HG03469 (cell line): ENCODE results near the gene DUSP12.

Experiments used
- ATAC-seq: cut with Tn5 transposase; IDR thresholded peaks from one replicate; pipeline ENCODE4 v1.9.1; 2021; ENCODE audit warnings: mild to moderate bottlenecking, moderate library complexity, moderate number of reproducible peaks; ENCODE audit not compliant: unreplicated experiment

Gene DUSP12

DNA sequence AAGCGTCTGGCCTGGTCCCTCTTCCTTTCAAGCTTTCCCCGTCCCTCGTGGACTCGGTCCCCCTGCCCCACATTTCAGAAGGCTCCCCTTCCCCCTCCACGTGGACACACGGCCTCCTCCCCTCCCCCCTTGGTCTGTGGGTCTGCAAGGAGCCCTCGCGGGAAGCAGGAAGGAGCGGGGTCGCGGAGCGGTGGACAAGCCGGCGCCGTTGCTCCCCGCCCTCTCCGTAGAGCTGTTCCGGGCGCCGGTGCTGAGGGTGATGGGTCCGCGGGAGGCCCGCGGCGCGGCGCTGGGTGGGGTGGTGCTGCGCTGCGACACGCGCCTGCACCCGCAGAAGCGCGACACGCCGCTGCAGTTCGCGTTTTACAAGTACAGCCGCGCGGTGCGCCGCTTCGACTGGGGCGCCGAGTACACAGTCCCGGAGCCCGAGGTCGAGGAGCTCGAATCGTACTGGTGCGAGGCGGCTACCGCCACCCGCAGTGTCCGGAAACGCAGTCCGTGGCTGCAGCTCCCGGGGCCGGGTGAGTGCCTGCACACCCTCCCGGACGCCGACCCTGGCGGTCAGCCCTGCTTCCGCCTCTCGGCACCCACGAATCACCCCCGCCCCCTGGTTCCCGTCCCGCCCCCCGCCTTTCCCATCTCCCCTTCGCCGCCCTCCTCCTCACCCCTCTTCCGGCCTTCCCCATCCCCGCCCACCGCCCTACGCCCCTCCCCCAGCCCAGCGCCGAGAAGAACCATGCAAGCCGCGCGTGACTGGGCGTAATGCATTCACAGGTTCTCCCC, 22.9 kb upstream of the DUSP12 start:
- ATAC-seq: no peak

DNA sequence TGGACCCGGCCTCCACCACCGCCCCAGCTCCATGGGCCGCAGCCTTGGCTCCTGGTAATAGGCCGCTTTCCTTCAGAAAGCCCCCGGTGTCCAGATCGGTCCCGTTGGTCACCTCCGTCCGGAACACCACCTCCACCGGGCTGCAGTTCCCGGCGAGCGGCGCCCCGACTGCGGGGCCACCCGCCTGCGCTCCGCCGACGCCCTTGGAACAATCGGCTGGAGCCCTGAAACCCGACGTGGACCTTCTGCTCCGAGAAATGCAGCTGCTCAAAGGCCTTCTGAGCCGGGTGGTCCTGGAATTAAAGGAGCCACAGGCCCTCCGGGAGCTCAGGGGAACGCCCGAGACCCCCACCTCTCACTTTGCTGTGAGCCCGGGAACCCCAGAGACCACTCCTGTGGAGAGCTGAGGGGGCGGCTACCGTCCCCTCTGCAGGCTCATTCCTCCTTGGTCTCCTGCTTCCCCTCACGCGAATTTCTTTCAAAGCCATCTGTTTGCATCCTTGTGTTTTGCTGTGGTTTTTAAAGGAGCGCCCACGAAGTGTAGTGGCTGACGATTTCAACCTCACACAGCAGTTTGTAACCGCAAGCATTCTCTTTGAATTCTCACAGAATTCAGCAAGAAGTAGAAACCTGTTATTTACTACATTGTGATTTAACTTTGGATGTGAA, 22.2 kb upstream of the DUSP12 start:
- ATAC-seq: no peak

DNA sequence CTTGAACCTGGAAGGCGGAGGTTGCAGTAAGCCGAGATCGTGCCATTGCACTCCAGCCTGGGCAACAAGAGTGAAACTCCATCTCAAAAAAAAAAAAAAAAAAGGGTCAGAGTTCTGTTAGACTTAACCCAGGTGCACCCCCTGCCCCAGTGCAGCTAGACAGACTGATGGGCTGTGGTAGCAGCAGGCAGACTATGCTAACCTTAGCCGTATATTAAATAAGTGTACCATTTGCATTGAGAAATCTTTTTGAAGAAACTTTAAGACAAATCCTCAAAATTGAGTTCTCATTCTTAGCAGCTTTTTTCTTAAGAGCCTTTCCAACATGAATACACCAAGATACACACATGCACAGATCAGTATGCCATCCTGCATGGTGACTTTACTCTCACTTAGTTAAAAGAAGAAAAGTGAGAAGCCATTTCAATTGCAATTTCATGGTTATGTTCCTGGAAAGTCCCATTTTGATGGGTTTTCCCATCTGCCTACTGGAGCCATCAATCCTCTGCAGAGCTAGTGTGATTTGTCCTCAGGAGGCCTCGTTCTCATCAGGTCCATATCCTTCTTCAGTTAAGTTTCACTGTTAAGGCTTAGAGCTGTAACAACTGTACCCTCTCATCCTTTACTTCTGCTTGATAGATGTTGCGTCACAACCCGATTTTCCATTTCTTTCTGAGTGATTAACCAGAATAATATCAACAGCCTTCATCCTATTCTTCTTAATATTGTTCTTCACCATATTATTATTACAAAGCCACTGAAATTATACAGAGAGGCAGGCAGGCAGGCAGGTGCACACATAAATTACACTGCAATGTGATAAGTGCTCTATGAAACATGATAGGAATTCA, 21.0 kb upstream of the DUSP12 start:
- no peak for ATAC-seq

DNA sequence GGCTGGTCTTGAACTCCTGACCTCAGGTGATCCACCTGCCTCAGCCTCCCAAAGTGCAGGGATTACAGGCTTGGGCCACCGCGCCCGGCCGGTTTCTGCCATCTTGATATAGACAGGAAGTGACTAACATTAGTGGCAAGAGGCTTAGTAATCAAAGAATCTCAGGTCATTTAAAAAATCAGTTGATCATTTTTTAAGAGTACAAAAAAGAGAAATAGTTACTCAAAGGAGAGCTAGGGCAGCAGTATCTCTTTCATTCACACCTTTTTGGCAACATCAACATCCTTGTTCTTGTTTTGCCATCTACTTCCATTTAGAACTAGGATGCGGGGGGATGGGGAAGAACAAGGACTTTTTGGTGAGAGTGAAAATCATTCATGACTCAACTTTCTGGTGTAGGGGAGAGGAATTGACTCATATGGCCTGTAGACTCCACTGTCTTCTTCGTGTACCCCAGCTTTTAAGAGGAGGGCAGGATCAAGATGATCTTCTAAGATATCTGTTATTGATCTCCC, 19.5 kb upstream of the DUSP12 start:
- no peak for ATAC-seq

DNA sequence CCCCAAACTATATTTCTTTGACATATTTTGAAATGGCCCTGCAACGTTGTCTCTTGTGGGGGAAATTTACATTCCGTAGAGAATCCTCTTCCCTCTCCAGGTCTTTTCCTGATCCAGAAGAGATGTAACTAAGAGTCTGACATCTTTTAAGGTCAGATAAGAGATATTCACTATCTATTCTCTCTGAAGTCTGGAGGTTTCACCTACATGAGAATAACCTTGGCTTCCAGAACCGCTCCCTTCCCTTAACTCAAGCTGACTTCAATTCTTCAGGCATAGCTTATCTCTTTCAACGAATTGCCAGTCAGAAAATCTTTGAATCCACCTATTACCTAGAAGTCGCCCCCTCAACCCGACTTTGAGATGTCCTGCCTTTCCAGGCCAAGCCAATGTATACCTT, 18.3 kb upstream of the DUSP12 start:
- ATAC-seq: no peak

DNA sequence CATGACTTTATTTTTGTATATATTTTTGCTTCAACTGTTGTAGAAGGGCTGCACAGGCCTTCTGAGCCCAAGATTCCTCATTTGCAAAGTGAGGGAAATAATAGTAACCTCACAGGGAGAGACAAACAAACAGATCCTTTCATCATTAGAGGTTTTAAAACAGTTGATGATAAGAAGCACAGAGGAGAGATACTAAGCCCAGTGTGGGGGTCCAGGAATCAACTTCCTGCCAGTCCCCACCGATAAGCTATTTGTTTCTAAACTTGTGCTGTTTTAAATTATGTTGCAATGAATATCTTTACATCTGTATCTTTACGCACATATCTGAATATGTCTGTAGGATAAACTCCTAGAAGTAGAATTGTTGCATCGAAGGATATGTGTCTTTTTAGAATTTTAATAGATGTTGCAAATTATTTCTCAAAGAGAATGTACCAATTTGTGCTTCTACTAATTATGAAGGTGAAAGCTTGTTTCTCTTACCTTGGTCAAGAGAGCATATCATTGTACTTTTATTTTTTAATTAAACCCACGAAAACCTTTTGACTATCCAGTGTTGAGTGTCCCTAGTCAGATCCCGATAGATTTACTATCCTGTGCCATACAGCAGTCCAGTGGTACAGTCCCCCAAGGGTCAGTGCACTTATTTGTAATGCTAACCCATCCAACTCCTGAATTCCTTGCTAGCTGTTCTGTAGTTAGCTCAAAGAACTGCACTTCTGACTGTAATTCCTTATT, 17.4 kb upstream of the DUSP12 start:
- ATAC-seq: no peak

DNA sequence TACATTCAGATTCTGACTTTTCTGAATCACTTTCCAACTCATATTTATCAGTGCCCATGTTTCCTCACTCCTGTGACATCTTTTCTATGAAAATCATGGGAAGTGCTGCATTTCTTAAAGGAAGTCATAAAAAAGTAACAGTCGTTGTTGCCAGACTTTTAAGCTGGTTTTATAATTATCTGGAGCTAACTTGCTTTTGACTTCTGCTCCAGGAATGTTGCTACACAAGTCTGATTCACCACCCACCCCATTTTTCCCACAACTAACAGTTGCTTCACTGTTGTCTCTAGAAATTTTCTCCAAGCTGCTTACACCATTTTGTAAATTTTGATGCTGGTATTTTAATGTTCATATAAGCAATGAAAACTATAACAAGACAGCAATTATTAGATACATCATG, 16.1 kb upstream of the DUSP12 start:
- ATAC-seq: no peak

DNA sequence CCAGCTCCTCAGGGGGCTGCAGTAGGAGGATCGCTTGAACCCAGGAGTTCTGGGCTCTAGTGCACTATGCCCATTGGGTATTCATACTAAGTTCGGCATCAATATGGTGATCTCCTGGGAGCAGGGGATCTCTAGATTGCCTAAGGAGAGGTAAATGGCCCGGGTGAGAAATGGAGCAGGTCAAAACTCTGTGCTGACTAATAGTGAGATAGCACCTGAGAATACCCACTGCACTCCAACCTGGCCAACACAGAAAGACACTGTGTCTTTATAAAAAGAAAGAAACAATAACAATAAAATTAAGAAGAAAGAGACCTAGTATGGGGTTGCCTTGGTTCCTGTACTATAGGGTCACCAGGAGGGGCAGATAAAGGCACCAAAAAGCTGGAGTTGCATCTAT, 13.7 kb upstream of the DUSP12 start:
- ATAC-seq: no peak

DNA sequence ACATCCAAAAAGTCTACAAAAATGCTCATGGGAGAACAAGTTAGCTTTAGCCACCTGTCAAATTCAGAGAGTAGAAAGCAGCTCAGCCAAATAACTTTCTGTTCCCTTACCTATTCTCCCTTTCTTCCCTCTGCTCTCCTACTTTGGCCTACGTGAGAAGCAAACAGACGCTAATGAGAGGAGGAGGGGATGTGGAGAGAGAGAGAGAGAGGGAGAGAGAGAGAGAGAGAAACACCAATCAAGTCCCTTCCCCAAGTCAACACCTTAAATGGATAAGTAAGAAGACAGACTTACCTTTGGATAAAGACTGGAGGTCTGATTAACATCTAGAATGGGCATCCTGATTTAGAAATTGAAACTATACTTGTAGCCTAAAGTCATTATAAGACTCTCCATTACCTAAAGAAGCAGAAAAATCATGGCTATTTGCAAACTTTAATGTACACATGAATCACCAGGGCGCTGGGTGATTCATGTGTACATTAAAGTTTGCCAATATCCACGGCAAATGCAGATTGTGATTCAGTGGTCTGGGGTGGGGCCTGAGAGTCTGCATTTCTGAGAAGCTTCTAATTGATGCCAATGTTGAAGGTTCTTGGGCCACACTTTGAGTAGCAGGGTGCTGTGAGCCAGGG, 13.1 kb upstream of the DUSP12 start:
- ATAC-seq: no peak

DNA sequence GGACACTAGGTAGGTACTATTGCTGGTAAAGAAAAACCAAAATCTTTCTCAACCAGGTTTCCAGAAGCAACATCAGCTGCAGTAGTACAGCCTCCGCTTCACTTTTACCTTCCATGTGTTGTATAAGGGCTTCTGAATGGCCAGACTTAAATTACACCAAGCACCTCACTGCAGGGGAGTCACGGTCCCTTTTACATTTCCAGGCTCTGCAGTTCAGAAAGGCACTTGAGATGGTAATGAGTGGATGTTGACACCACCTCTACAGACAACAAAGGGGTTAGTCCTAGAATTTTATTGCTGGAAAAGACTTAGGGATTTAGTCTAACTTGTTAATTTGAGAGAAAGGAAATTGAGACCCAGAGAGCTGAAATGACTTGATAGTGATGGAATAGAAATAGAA, 12.0 kb upstream of the DUSP12 start:
- ATAC-seq: no peak

DNA sequence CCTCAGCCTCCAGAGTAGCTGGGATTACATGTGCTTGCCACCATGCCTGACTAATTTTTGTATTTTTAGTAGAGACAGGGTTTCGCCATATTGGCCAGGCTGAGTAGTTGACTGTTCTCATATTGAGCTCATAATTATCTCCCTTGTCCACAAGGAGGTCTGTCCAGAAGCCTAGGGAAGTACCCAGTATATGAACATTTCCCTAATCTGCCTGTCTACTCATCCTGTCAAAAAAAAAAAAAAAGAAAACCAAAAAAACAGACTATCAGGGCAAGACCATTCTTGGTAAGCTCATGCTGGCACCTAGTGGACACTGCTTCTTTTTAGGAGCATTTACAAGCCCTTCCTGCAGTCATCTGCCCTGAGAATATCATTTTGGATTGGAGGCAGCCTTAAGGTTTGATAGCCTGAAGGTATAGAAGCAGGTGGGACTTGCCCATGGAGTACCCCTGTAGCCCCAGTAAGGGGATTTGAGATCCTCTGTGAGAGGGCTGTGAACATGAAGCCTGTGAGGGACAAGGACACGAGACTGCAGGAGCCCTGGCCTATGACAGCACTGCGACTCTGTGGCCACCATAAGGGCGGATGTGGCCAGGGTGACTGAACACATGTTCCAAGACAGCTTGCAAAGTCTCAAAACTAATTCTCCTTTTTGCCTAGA, 10.8 kb upstream of the DUSP12 start:
- peak; percentile 39 for ATAC-seq

DNA sequence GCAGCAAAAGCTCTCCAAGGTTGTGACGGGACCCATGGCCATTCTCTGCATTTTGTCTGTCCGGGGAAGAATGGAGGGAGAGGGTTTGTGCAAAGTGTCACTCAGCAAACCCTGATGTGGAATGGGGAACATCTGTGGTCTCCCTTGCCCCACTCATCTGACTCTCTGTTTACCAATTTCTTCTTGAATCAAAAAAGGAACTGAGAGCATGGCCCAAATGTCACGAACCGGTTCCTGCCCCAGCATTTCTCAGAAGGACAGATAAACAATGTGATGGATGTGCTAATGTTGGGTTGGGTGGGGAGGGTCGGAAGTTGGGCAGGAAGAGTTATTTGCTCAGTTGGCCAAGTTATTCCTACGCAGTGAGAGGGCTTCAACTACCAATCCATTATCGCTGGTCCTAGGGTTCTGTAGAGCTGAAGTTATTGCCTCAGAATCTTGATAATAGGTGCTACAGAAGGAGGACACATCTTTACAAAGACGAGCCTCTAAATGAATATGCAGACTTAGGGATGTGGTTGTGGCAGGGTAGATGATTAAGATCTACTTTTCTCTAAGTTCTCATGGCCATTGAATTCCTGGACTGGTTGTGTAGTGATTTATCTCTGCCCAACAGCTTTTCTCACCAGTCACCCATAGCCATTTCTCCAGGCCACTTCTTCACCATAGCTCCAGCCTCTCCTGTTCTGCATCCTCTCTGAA, 9.6 kb upstream of the DUSP12 start:
- ATAC-seq: no peak

DNA sequence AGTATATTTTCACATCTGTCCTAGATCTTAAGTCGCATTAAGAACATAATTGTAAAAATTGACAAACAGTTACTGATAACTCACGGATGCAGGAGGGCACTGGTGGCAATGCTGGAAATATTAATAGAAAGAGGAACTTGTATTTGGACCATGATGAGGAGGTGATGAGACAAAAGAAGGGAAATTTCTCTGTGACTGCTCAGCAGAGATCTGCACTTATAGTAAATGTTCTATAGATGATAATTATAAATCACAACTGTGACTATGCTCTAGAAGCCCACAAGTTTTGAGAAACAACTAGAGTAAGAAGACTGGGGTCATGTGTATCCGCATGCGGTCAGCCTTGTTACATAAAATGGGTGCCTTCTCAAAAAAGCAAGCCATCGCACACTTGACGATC, 8.7 kb upstream of the DUSP12 start:
- ATAC-seq: no peak

DNA sequence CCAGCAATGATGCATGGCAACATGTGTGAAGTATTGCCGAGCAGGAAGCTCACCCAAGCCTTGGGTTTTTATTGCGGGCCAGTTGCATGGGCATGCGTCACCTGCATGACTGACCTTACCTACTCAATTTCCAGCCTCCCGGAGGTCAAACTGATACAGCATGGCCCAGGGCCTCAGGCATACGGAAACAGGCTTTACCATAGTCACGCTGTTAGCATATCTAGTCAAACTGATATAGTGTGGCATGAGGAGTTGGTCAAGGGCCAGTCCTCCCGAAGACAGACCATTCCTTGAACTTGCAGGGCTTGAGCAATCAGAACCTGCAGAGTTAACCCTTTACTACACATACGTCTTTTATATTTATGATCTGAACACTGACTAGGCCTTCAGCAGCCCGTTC, 6.4 kb upstream of the DUSP12 start:
- ATAC-seq: no peak

DNA sequence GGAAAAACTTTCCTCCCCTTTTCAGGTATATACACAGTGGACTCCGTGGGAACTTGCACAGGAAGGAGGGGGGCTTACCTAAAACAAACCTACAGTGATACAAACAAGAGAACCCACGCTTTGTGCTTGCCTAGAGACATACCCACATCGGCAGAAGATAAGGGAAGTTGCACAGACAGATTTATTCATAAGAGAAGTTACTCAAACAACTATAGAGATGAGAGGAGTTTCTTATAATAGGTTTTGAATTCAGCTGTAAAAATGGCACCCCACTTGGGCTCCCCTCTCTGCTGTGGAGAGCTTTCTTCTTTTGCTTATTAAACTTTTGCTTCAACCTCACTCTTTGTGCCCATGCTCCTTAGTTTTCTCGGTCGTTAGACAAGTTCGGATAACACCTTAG, 1.8 kb upstream of the DUSP12 start:
- no peak for ATAC-seq

DNA sequence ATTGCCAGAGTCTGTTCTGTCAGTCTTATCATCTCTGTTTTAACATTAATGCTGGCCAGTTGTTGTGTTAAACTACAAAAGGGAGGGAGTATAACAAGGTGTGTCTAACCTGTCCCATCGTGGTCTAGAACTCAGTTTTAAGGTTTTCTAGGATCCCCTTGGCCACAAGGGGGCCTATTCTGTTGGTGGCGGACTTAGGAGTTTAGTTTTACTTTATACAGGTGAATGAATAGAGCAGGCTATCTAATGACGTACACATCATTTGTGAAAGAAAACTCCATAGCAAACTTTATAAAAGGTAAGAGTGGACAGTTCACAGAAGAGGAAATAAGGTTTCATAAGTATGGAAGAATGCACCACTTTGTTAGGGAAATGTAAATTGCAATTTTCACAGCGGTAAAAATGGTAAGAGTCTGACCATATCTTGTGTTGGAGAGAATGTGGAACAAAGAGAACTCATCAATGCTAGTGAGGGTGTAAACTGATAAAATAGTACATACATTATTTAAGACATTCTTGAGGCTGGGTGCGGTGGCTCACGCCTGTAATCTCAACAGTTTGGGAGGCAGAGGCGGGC, 14.0 kb downstream of the DUSP12 start:
- ATAC-seq: no peak

DNA sequence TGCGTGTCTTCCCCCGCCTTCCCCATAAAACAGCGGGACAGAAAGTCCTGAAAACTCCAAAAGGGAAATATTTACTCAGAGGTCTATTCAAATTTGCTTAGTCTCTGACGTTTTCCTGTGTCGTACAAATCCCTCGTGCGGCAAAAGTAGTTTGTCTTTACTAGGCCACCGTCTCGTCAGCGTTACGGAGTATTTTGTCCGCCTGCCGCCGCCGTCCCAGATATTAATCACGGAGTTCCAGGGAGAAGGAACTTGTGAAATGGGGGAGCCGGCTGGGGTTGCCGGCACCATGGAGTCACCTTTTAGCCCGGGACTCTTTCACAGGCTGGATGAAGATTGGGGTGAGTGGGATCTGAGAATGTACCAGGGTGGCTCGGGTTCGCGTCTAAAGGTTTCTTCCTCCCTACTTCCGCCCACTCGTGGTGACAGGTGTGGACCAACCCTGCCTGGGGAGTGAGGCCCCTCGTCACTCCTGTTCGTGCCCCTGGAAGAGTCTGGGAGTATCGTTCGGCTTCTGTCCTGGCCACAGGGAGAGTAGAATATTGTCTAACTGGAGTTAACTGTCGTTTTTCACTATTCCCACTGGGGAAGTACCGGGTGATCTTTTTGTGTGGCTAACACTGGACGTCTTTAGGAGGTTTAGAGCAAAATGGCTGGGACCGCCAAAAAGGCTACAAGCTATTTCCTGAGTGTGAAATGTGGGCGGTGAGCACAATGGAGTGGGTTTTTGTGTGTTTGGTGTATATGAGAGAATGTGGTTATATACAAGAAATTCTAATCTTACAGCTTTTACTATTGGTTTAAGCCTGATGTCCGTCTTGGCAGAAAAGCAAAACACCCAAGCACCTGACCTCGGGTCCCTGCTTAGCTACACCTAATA, 16.8 kb downstream of the DUSP12 start, which contains the start of gene ATF6:
Gene ATF6, plus strand, starts transcription at position 219 of the 880 bp plus-strand sequence. Its CDS starts 41 bp downstream, at position 260.
- ATAC-seq: no peak

DNA sequence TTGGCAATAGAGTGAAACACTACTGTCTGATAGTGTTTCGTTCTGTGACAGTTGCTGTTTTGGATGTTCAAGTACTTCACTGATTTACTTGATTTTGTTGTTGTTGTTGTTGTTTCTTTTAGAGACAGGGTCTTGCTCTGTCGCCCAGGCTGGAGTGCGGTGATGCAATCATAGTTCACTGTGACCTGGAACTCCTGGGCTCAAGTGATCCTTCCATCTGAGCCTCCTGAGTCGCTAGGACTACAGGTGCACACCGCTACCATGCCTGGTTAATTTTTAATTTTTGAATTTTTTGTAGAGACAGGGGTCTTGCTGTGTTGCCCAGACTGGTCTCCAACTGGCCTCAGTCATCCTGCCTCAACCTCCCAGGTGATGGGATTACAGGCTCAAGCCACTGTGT, 18.9 kb downstream of the DUSP12 start:
- no peak for ATAC-seq
